ENCODE results near the gene ZSCAN23.
A peak's percentile ranks its signal among the peaks of the same experiment; 100 is the strongest.

The ZSCAN23 gene

DNA sequence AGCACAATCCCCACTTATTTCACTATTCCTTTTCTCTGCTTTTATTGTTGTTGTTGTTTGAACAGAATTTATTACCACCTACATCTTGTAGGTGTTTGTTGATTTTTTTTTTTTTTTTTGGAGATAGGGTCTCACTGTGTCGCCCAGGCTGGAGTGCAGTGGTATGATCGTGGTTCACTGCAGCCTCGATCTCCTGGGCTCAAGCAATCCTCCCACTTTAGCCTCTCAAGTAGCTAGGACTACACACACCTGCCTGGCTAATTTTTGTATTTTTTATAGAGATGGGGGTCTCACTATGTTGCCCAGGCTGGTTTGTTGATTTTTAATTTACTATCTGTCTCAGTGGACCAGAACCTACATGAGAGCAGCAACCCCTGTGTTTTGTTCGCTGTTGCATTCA, 47.4 kb downstream of the ZSCAN23 start:
- TF ChIP-seq, protein P1, sequence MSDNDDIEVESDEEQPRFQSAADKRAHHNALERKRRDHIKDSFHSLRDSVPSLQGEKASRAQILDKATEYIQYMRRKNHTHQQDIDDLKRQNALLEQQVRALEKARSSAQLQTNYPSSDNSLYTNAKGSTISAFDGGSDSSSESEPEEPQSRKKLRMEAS (IDR thresholded peaks at IDR 0.05; ENCODE audit: low read depth, low read length) = no peak
- TF ChIP-seq MYC (IDR thresholded peaks at IDR 0.05; ENCODE audit: low read depth, low read length) (no peak), POLR2A (IDR thresholded peaks at IDR 0.05; ENCODE audit: extremely low read depth, insufficient read length) (no peak)
- TF ChIP-seq, protein P2, sequence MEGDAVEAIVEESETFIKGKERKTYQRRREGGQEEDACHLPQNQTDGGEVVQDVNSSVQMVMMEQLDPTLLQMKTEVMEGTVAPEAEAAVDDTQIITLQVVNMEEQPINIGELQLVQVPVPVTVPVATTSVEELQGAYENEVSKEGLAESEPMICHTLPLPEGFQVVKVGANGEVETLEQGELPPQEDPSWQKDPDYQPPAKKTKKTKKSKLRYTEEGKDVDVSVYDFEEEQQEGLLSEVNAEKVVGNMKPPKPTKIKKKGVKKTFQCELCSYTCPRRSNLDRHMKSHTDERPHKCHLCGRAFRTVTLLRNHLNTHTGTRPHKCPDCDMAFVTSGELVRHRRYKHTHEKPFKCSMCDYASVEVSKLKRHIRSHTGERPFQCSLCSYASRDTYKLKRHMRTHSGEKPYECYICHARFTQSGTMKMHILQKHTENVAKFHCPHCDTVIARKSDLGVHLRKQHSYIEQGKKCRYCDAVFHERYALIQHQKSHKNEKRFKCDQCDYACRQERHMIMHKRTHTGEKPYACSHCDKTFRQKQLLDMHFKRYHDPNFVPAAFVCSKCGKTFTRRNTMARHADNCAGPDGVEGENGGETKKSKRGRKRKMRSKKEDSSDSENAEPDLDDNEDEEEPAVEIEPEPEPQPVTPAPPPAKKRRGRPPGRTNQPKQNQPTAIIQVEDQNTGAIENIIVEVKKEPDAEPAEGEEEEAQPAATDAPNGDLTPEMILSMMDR (IDR thresholded peaks at IDR 0.05; ENCODE audit: low read depth, low read length) = no peak
- DNase-seq (ENCODE audit: low read depth) = no peak
- H3K4me3 ChIP-seq (ENCODE audit: low read depth, low read length) = peak overlapping the region; percentile 1

- TF ChIP-seq, protein P1 (IDR thresholded peaks at IDR 0.05; ENCODE audit: low read depth, low read length) = no peak
- TF ChIP-seq POLR2A (IDR thresholded peaks at IDR 0.05; ENCODE audit: extremely low read depth, insufficient read length) = no peak
- TF ChIP-seq, protein P2 (IDR thresholded peaks at IDR 0.05; ENCODE audit: low read depth, low read length) = peak; percentile 37
- no peak for TF ChIP-seq MYC (IDR thresholded peaks at IDR 0.05; ENCODE audit: low read depth, low read length)
- peak overlapping the region; percentile 2 for H3K4me3 ChIP-seq (ENCODE audit: low read depth, low read length)
- DNase-seq (ENCODE audit: low read depth) = peak; percentile 38
Observed at GRCh38 chr6:28393912-28394662, 49.2 kb downstream of the ZSCAN23 start.

DNA sequence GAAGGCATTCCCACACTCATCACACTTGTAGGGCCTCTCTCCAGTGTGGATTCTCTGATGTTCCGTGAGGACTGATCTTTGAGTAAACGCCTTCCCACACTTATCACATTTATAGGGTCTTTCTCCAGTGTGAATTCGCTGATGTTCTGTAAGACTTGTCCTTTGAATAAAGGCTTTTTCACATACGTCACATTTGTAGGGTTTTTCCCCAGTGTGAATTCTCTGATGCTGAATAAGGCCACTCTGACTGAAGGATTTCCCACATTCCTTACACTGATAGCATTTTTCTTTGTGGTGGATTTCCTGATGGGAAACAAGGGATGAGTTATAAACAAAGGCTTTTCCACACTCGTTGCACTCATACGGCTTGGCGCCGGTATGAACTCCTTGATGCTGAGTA, 52.6 kb downstream of the ZSCAN23 start:
- no peak for DNase-seq (ENCODE audit: low read depth)
- no peak for TF ChIP-seq MYC (IDR thresholded peaks at IDR 0.05; ENCODE audit: low read depth, low read length)
- TF ChIP-seq, protein P1 (IDR thresholded peaks at IDR 0.05; ENCODE audit: low read depth, low read length) = no peak
- no peak for TF ChIP-seq POLR2A (IDR thresholded peaks at IDR 0.05; ENCODE audit: extremely low read depth, insufficient read length)
- TF ChIP-seq, protein P2 (IDR thresholded peaks at IDR 0.05; ENCODE audit: low read depth, low read length) = no peak
- no peak overlapping the region for H3K4me3 ChIP-seq (ENCODE audit: low read depth, low read length)

DNA sequence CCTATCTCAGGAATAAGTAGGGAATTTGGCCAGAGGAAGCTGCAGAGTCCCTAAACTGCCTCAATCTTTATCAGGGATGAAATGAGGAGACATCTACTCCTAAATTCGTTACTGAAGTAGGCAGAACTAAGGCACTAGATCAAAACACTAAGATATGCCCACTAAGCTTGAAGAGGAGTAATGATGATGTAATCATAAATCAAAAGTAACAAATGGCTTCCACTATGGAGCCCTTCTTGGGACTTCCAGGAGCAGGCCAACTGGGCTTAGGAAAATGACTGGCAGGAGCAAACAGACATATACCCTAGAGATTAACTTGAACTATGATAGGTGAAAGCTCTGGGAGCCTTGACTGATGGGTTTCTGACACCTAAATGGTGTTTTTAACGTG, 59.2 kb downstream of the ZSCAN23 start:
- TF ChIP-seq, protein P1 (IDR thresholded peaks at IDR 0.05; ENCODE audit: low read depth, low read length) = no peak
- no peak for TF ChIP-seq MYC (IDR thresholded peaks at IDR 0.05; ENCODE audit: low read depth, low read length)
- TF ChIP-seq, protein P2 (IDR thresholded peaks at IDR 0.05; ENCODE audit: low read depth, low read length) = no peak
- TF ChIP-seq POLR2A (IDR thresholded peaks at IDR 0.05; ENCODE audit: extremely low read depth, insufficient read length) = no peak
- no peak overlapping the region for H3K4me3 ChIP-seq (ENCODE audit: low read depth, low read length)
- no peak for DNase-seq (ENCODE audit: low read depth)

DNA sequence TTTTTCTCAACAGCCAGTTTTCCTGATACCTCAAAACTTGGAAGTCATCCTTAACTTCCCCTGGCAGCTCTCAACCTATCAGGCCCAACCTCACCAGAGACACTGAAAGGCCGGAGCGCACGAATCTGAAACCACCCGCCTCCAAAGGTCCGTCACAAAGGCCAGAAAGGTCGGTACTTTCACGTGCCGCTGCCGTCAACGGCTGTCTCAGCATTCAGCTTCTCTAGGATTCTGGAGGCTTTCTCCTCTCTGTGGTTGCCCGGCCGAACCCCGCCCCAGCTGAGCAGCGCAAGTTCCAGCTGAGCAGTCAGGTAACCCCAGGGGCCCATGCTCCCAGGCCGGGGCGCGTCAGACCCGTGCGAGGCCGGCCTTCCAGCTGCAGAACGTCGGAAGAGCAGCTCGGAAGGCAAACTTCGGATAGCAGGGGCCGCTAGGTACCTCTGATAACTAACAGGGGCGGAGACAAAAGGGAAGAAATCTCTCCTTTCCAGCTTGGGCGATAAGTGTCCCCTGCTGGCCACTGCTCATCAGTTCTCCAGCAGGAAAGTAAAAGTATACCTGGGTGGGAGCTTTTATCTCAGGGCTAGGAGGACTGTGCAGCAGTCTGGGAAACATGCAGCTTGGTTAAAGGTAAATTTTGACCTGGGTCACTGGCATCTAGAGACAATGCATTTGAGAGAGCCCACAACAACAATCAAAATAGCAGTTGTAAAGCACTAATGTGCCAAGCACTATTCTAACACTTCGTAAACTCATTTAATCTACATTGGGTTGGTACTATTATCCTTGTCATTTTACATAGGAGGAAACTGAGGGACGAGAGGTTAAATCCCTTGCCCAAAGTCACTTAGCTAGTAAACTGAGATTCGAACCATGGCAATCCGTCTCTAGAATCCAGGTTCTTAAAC, 59.8 kb downstream of the ZSCAN23 start:
- TF ChIP-seq, protein P2 (IDR thresholded peaks at IDR 0.05; ENCODE audit: low read depth, low read length) = peak; percentile 23
- TF ChIP-seq MYC (IDR thresholded peaks at IDR 0.05; ENCODE audit: low read depth, low read length) = no peak
- no peak overlapping the region for H3K4me3 ChIP-seq (ENCODE audit: low read depth, low read length)
- peak; percentile 30 for DNase-seq (ENCODE audit: low read depth)

Data from NB4 (cell line).